ENCODE data around the gene BAHD1.

DNA sequence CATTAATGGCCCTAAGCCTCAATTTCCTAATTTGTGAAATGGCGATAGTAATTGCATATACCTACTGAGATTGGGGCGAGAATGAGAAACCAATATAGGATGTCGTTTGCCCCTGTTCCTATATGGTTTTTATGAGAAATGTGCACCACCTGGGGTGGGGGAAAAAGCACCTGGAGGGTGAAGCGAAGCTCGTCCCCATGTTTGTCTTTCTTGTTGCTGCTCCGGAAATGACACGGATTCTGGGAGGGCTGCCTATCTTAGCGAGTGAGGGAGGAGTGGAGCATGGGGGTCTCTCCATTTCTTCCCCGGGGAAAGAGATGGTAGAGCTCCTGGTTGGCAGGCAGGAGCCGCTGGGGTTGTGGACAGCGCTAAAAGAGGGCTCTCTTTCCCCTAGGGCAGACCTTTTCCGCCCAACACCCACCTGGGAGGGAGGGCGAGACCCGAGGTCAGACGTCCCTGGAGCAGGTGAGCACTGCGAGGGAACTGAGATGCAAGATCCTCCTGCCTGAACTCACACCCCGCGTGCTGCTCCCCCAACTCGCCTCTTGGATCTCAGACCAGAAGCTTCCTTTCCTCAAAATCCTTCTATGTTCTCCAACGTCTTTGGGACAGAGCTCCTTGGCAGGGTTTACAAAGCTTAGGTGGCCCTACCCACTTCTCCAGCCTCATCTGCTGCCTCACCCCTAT lies 5.6 kb upstream of the BAHD1 start:
- TF ChIP-seq POLR2AphosphoS5 (IDR thresholded peaks at IDR 0.05; ENCODE audit: low read depth) (no peak), EZH2 (IDR thresholded peaks at IDR 0.05; ENCODE audit: low read depth, unreplicated experiment) (no peak), EZH2phosphoT487 (IDR thresholded peaks at IDR 0.05; ENCODE audit: unreplicated experiment) (no peak), ZNF331 (CRISPR knock-in tag; IDR thresholded peaks at IDR 0.05; ENCODE audit: low read depth) (no peak), JUNB (IDR thresholded peaks at IDR 0.05; ENCODE audit: unreplicated experiment) (no peak), ZNF114 (CRISPR knock-in tag; IDR thresholded peaks at IDR 0.05) (no peak), CREB1 (CRISPR knock-in tag; IDR thresholded peaks at IDR 0.05; ENCODE audit: low read depth) (no peak), STAT1 (IDR thresholded peaks at IDR 0.05; ENCODE audit: unreplicated experiment) (no peak)
- TF ChIP-seq, protein P1, sequence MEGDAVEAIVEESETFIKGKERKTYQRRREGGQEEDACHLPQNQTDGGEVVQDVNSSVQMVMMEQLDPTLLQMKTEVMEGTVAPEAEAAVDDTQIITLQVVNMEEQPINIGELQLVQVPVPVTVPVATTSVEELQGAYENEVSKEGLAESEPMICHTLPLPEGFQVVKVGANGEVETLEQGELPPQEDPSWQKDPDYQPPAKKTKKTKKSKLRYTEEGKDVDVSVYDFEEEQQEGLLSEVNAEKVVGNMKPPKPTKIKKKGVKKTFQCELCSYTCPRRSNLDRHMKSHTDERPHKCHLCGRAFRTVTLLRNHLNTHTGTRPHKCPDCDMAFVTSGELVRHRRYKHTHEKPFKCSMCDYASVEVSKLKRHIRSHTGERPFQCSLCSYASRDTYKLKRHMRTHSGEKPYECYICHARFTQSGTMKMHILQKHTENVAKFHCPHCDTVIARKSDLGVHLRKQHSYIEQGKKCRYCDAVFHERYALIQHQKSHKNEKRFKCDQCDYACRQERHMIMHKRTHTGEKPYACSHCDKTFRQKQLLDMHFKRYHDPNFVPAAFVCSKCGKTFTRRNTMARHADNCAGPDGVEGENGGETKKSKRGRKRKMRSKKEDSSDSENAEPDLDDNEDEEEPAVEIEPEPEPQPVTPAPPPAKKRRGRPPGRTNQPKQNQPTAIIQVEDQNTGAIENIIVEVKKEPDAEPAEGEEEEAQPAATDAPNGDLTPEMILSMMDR (conservative IDR thresholded peaks at IDR 0.05; ENCODE audit: low read depth in 2 of 2) = no peak
- TF ChIP-seq, protein P2, sequence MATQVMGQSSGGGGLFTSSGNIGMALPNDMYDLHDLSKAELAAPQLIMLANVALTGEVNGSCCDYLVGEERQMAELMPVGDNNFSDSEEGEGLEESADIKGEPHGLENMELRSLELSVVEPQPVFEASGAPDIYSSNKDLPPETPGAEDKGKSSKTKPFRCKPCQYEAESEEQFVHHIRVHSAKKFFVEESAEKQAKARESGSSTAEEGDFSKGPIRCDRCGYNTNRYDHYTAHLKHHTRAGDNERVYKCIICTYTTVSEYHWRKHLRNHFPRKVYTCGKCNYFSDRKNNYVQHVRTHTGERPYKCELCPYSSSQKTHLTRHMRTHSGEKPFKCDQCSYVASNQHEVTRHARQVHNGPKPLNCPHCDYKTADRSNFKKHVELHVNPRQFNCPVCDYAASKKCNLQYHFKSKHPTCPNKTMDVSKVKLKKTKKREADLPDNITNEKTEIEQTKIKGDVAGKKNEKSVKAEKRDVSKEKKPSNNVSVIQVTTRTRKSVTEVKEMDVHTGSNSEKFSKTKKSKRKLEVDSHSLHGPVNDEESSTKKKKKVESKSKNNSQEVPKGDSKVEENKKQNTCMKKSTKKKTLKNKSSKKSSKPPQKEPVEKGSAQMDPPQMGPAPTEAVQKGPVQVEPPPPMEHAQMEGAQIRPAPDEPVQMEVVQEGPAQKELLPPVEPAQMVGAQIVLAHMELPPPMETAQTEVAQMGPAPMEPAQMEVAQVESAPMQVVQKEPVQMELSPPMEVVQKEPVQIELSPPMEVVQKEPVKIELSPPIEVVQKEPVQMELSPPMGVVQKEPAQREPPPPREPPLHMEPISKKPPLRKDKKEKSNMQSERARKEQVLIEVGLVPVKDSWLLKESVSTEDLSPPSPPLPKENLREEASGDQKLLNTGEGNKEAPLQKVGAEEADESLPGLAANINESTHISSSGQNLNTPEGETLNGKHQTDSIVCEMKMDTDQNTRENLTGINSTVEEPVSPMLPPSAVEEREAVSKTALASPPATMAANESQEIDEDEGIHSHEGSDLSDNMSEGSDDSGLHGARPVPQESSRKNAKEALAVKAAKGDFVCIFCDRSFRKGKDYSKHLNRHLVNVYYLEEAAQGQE (IDR thresholded peaks at IDR 0.05; ENCODE audit: unreplicated experiment) = no peak
- TF ChIP-seq, protein P3, sequence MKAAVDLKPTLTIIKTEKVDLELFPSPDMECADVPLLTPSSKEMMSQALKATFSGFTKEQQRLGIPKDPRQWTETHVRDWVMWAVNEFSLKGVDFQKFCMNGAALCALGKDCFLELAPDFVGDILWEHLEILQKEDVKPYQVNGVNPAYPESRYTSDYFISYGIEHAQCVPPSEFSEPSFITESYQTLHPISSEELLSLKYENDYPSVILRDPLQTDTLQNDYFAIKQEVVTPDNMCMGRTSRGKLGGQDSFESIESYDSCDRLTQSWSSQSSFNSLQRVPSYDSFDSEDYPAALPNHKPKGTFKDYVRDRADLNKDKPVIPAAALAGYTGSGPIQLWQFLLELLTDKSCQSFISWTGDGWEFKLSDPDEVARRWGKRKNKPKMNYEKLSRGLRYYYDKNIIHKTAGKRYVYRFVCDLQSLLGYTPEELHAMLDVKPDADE (IDR thresholded peaks at IDR 0.05) = no peak

All from GM23338 (cell line).